WI38 (cell line): ENCODE results near the gene CLCA1.

ENCODE experiments used
- H3K4me3 ChIP-seq: 2 replicates; pipeline ENCODE4 v1.5.1; 2011; ENCODE audit warnings: low read depth, mild to moderate bottlenecking, control low read depth, low read length
- CTCF ChIP-seq: IDR thresholded peaks from 2 replicates; pipeline ENCODE4 v1.5.1; 2012; ENCODE audit warnings: low read depth, mild to moderate bottlenecking, control low read depth, low read length

Gene CLCA1

GRCh38 chr1:86445919-86446318 is 22.8 kb upstream of the CLCA1 start:
- H3K4me3 ChIP-seq = no peak overlapping the region
- TF ChIP-seq CTCF = no peak

GRCh38 chr1:86447198-86447790 is 21.4 kb upstream of the CLCA1 start:
- no peak overlapping the region for H3K4me3 ChIP-seq
- TF ChIP-seq CTCF = no peak

GRCh38 chr1:86448670-86449069 is 20.1 kb upstream of the CLCA1 start:
- TF ChIP-seq CTCF = no peak
- H3K4me3 ChIP-seq = no peak overlapping the region

GRCh38 chr1:86449103-86449502 is 19.6 kb upstream of the CLCA1 start:
- TF ChIP-seq CTCF = no peak

GRCh38 chr1:86450847-86451246 is 17.9 kb upstream of the CLCA1 start:
- no peak overlapping the region for H3K4me3 ChIP-seq
- no peak for TF ChIP-seq CTCF

More at GRCh38 chr1:86449103-86449502, 19.6 kb upstream of the CLCA1 start:
- no peak overlapping the region for H3K4me3 ChIP-seq

GRCh38 chr1:86453664-86454063 is 15.1 kb upstream of the CLCA1 start:
- H3K4me3 ChIP-seq = no peak overlapping the region
- no peak for TF ChIP-seq CTCF

GRCh38 chr1:86455073-86455472 is 13.7 kb upstream of the CLCA1 start:
- TF ChIP-seq CTCF = no peak
- no peak overlapping the region for H3K4me3 ChIP-seq
